Endothelial cell of umbilical vein (primary cell): Measurements from ENCODE around the gene HIC1. TPM values are rescaled to one million over a fixed set of nuclear protein-coding genes. Genes with fewer than 3 reads are reported as not detected.

Source experiments
- BruUV-seq: library from RNA; stranded (reverse); fragments of 400-500 nt; replicated peaks from 2 replicates; lab custom pipeline; 2021; lab: Mats Ljungman, UMichigan
- CTCF ChIA-PET: fragments of 300-600, 350-600 bp; sonication (Branson Sonifier 250); formaldehyde crosslinking; loops from one replicate; lab custom pipeline; 2021; ENCODE audit warnings: antibody characterized with exemption, inconsistent platforms; lab: Charles Lee
- POLR2A ChIA-PET: fragments of 300-600, 350-600 bp; sonication (Branson Sonifier 250); formaldehyde crosslinking; loops from one replicate; lab custom pipeline; 2021; ENCODE audit warnings: antibody characterized with exemption, inconsistent platforms; lab: Charles Lee
- DNase-seq: peaks from one replicate; pipeline ENCODE4 v3.0.0-alpha.2; 2011; ENCODE audit warnings: low read depth, low spot score
- FAIRE-seq: peaks from 2 replicates; lab custom pipeline; 2011; peaks lifted over from hg19 to GRCh38; lab: Jason Lieb, UNC
- H2AFZ ChIP-seq: 2 replicates; pipeline ENCODE4 v1.6.0; 2012; ENCODE audit warnings: low read depth, low read length, control low read depth, inconsistent platforms
- H3K27ac ChIP-seq: 2 replicates; pipeline ENCODE4 v1.5.1; 2011; ENCODE audit warnings: low read depth, mild to moderate bottlenecking, control low read depth, low read length, moderate library complexity; ENCODE audit not compliant: insufficient read depth
- H3K27me3 ChIP-seq, 2 experiments: 2 replicates each; pipeline versions ENCODE4 v1.6.0 to v1.6.1; 2011; ENCODE audit warnings: low read length in 2 of 2, mixed read lengths in 1 of 2; ENCODE audit not compliant: control insufficient read depth in 2 of 2, insufficient read depth in 2 of 2
- H3K36me3 ChIP-seq, 2 experiments: 2 replicates in 1 of 2; 3 replicates in 1 of 2; pipeline ENCODE4 v1.5.1; 2011; ENCODE audit warnings: low read length in 2 of 2, mild to moderate bottlenecking in 1 of 2, moderate library complexity in 1 of 2; ENCODE audit not compliant: control insufficient read depth in 2 of 2, insufficient read depth in 2 of 2; ENCODE audit errors: extremely low read depth in 1 of 2
- H3K4me1 ChIP-seq: 3 replicates; pipeline ENCODE4 v1.5.1; 2011; ENCODE audit warnings: mild to moderate bottlenecking, low read length; ENCODE audit not compliant: control insufficient read depth, insufficient read depth; ENCODE audit errors: extremely low read depth
- H3K4me2 ChIP-seq: 2 replicates; pipeline ENCODE4 v1.6.1; 2011; ENCODE audit warnings: low read length, control low read depth, mixed read lengths; ENCODE audit not compliant: insufficient read depth
- H3K4me3 ChIP-seq, 3 experiments: fragments of 200-600 bp in 1 of 3; sonication (generic), shearing (Covaris generic) in 1 of 3; replicated peaks in 1 of 3; 2 replicates each; pipeline ENCODE4 v1.5.1; 2011 to 2016; ENCODE audit warnings: control low read depth in 3 of 3, low read length in 3 of 3, mild to moderate bottlenecking in 2 of 3, inconsistent platforms in 1 of 3, low read depth in 1 of 3, moderate library complexity in 1 of 3; ENCODE audit not compliant: insufficient read depth in 1 of 3
- H3K79me2 ChIP-seq: 2 replicates; pipeline ENCODE4 v1.6.0; 2012; ENCODE audit warnings: low read length, inconsistent platforms; ENCODE audit not compliant: control insufficient read depth, insufficient read depth
- H3K9ac ChIP-seq: replicated peaks from 2 replicates; pipeline ENCODE3; 2011; ENCODE audit warnings: low read length, control low read depth; ENCODE audit not compliant: insufficient read depth; ENCODE audit errors: extremely low read depth
- H3K9me1 ChIP-seq: replicated peaks from 3 replicates; pipeline ENCODE4 v1.6.0; 2011; ENCODE audit warnings: mild to moderate bottlenecking, low read length; ENCODE audit not compliant: control insufficient read depth, insufficient read depth; ENCODE audit errors: extremely low read depth
- H3K9me3 ChIP-seq: replicated peaks from 2 replicates; pipeline ENCODE4 v1.5.1; 2012; ENCODE audit warnings: low read length, inconsistent platforms; ENCODE audit not compliant: control insufficient read depth, insufficient read depth
- H4K20me1 ChIP-seq: replicated peaks from 2 replicates; pipeline ENCODE3; 2011; ENCODE audit warnings: mild to moderate bottlenecking, low read length; ENCODE audit not compliant: control insufficient read depth, insufficient read depth; ENCODE audit errors: extremely low read depth
- CTCF ChIP-seq, 2 donors: IDR thresholded peaks; 1 replicate in 1 of 2; 2 replicates in 1 of 2; pipeline ENCODE4 v1.5.1; 2011; ENCODE audit warnings: low read length in 2 of 2, mild to moderate bottlenecking in 2 of 2, moderate library complexity in 2 of 2, control low read depth in 1 of 2, inconsistent platforms in 1 of 2, low read depth in 1 of 2; ENCODE audit not compliant: insufficient read depth in 1 of 2; ENCODE audit errors: extremely low read depth in 1 of 2
- EZH2 ChIP-seq: IDR thresholded peaks from 2 replicates; pipeline ENCODE4 v1.6.1; 2012; ENCODE audit warnings: borderline replicate concordance, low read depth, mild to moderate bottlenecking, moderate library complexity, low read length, inconsistent platforms; ENCODE audit not compliant: severe bottlenecking
- FOS ChIP-seq: IDR thresholded peaks from 2 replicates; pipeline ENCODE4 v1.6.1; 2011; ENCODE audit warnings: mild to moderate bottlenecking, low read length, moderate library complexity, borderline replicate concordance; ENCODE audit not compliant: insufficient read depth
- GATA2 ChIP-seq: IDR thresholded peaks from 2 replicates; pipeline ENCODE4 v1.7.0; 2011; ENCODE audit warnings: low read depth, mild to moderate bottlenecking, moderate library complexity, mixed read lengths, low read length; ENCODE audit not compliant: insufficient read length, insufficient read depth
- JUN ChIP-seq: IDR thresholded peaks from 2 replicates; pipeline ENCODE4 v1.6.1; 2011; ENCODE audit warnings: borderline replicate concordance, low read depth; ENCODE audit not compliant: insufficient read length, insufficient read depth
- MAX ChIP-seq: IDR thresholded peaks from 2 replicates; pipeline ENCODE4 v1.6.1; 2011; ENCODE audit not compliant: insufficient read depth, insufficient read length
- MYC ChIP-seq: IDR thresholded peaks from one replicate; pipeline ENCODE4 v1.6.1; 2011; ENCODE audit warnings: mild to moderate bottlenecking, low read depth, low read length
- POLR2A ChIP-seq: IDR thresholded peaks from 2 replicates; pipeline ENCODE4 v1.6.1; 2012; ENCODE audit warnings: low read depth, mild to moderate bottlenecking, control low read depth, low read length
- POLR2AphosphoS5 ChIP-seq: IDR thresholded peaks from 2 replicates; pipeline ENCODE4 v1.6.1; 2012; ENCODE audit warnings: low read depth, mild to moderate bottlenecking, control low read depth, low read length, moderate library complexity; ENCODE audit not compliant: insufficient read depth
- dilution Hi-C: fragments of 300-500 bp; cut with MboI; formaldehyde crosslinking; loops from one replicate; pipeline ENCODE4 v1.15.0; 2019; ENCODE audit warnings: low sequenced_read_pairs; ENCODE audit not compliant: extremely low pct_ligation_motif_present
- intact Hi-C: fragments of 100-400 bp; cut with micrococcal nuclease; formaldehyde crosslinking; loops from one replicate; pipeline ENCODE4 v1.10.0; 2022
- polyA plus RNA-seq, 4 experiments: library from polyadenylated mRNA; depleted of rRNA in 3 of 4; stranded (reverse) in 3 of 4; unstranded in 1 of 4; fragments of >200 nt; gene quantifications; 2 replicates each; pipeline versions ENCODE4 v1.2.1 to v1.2.3, GENCODE V29; 2011 to 2012; ENCODE audit warnings: missing spikeins in 1 of 4
- total RNA-seq: library from RNA; stranded (reverse); gene quantifications from 2 replicates; pipeline ENCODE4 v1.2.3, GENCODE V29; 2021

HIC1 gene
- total and polyA plus RNA-seq, 2 donors (not counting 3 experiments of a cell fraction or from before 2014, with no cell fraction given) = 18.2 to 35.5 TPM

- dilution Hi-C loops (no loop called here), intact Hi-C loops (no loop called here)
- FAIRE-seq (no peak), DNase-seq (no peak)
- Histone ChIP-seq H3K9me3 (no peaks in the 10 kb centered on the region), H3K79me2 (no peaks in the 10 kb centered on the region), H4K20me1 (no peaks in the 10 kb centered on the region), H3K4me3 (no peak overlapping the region), H3K4me1 (peaks cover 10% of the 10 kb centered on the region), H2AFZ (no peak overlapping the region), H3K9me1 (no peaks in the 10 kb centered on the region), H3K4me2 (no peak overlapping the region), H3K27ac (no peak overlapping the region), H3K36me3 (no peaks in the 10 kb centered on the region), H3K27me3 (peaks cover 0 to 15% of the 10 kb centered on the region in 2 experiments), H3K9ac (no peak overlapping the region)
- POLR2A ChIA-PET = no interaction called here
- CTCF ChIA-PET = no interaction called here
- no TSS peak for BruUV-seq
- TF ChIP-seq GATA2 (no peak), POLR2A (no peak), MAX (no peak), JUN (no peak), EZH2 (no peak), CTCF (IDR thresholded peaks at IDR 0.05; ENCODE audit: extremely low read depth in 1 of 2, insufficient read depth in 1 of 2, low read depth in 1 of 2, low read length in 2 of 2) (no peak), FOS (no peak), POLR2AphosphoS5 (no peak), MYC (no peak)
Observed at GRCh38 chr17:2016494-2016893, 38.4 kb upstream of the HIC1 start.
